WTC11 (cell line): Measurements from ENCODE around the gene MAP3K6. TPM values are rescaled to one million over a fixed set of nuclear protein-coding genes. Genes with fewer than 3 reads are reported as not detected.

ENCODE experiments used
- ATAC-seq: fragments of 200-7000 bp; cut with Tn5 transposase; 2 replicates; pipeline ENCODE4 v1.10.0; 2021; ENCODE audit warnings: mild to moderate bottlenecking, moderate library complexity
- CTCF ChIA-PET: fragments of 300-600 bp; sonication (Branson Sonifier 250); formaldehyde crosslinking; loops from one replicate; lab custom pipeline; 2021; ENCODE audit warnings: antibody characterized with exemption; lab: Charles Lee
- POLR2A ChIA-PET: fragments of 350-600 bp; sonication (Branson Sonifier 250); formaldehyde crosslinking; loops from one replicate; lab custom pipeline; 2021; ENCODE audit warnings: antibody characterized with exemption; lab: Charles Lee
- DNase-seq: peaks from one replicate; pipeline ENCODE4 v3.0.0; 2021; ENCODE audit warnings: low spot score
- H3K27ac Mint-ChIP-seq: 2 replicates; pipeline ENCODE4 v1.8.0; 2021; ENCODE audit warnings: mixed read lengths
- H3K27me3 Mint-ChIP-seq: 2 replicates; pipeline ENCODE4 v1.8.0; 2021; ENCODE audit warnings: low read depth, mild to moderate bottlenecking, moderate library complexity, mixed read lengths
- H3K36me3 Mint-ChIP-seq: 2 replicates; pipeline ENCODE4 v1.8.0; 2021; ENCODE audit warnings: mixed read lengths
- H3K4me1 Mint-ChIP-seq: 2 replicates; pipeline ENCODE4 v1.8.0; 2022; ENCODE audit warnings: mixed read lengths
- H3K4me3 Mint-ChIP-seq: 2 replicates; pipeline ENCODE4 v1.8.0; 2021; ENCODE audit warnings: mild to moderate bottlenecking, moderate library complexity, mixed read lengths
- H3K9me3 Mint-ChIP-seq: 2 replicates; pipeline ENCODE4 v1.8.0; 2021; ENCODE audit warnings: mixed read lengths
- AFF4 ChIP-seq: sonication (generic); formaldehyde crosslinking; IDR thresholded peaks from 2 replicates; pipeline ENCODE4 v1.8.1; 2023; ENCODE audit warnings: mild to moderate bottlenecking, missing genetic modification reagents, borderline replicate concordance
- ESRRA ChIP-seq: sonication (generic); formaldehyde crosslinking; IDR thresholded peaks from 2 replicates; pipeline ENCODE4 v1.8.1; 2022; ENCODE audit warnings: mild to moderate bottlenecking, missing genetic modification reagents, borderline replicate concordance
- FOXK1 ChIP-seq: sonication (generic); formaldehyde crosslinking; IDR thresholded peaks from 2 replicates; pipeline ENCODE4 v1.8.0; 2022; ENCODE audit warnings: mild to moderate bottlenecking, moderate library complexity, missing genetic modification reagents
- GABPB1 ChIP-seq: sonication (generic); formaldehyde crosslinking; IDR thresholded peaks from 2 replicates; pipeline ENCODE4 v1.8.1; 2023; ENCODE audit warnings: mild to moderate bottlenecking, missing genetic modification reagents
- IRF1 ChIP-seq: sonication (generic); formaldehyde crosslinking; IDR thresholded peaks from 2 replicates; pipeline ENCODE4 v1.8.0; 2023; ENCODE audit warnings: missing genetic modification reagents
- NFATC4 ChIP-seq: fragments of 250-450 bp; sonication (Bioruptor Pico); IDR thresholded peaks from 2 replicates; pipeline ENCODE4 v1.9.0; 2021; ENCODE audit warnings: mild to moderate bottlenecking
- NFYB ChIP-seq: sonication (generic); formaldehyde crosslinking; conservative IDR thresholded peaks from 2 replicates; pipeline ENCODE4 v1.8.0; 2022; ENCODE audit warnings: low read depth, missing genetic modification reagents
- NR3C1 ChIP-seq: sonication (generic); formaldehyde crosslinking; conservative IDR thresholded peaks from 2 replicates; pipeline ENCODE4 v1.8.1; 2023; ENCODE audit warnings: low read depth, mild to moderate bottlenecking, missing genetic modification reagents
- RELA ChIP-seq: sonication (generic); formaldehyde crosslinking; IDR thresholded peaks from 2 replicates; pipeline ENCODE4 v1.8.1; 2022; ENCODE audit warnings: missing genetic modification reagents, mild to moderate bottlenecking, borderline replicate concordance
- SP1 ChIP-seq: sonication (generic); formaldehyde crosslinking; conservative IDR thresholded peaks from 2 replicates; pipeline ENCODE4 v1.8.1; 2022; ENCODE audit warnings: missing genetic modification reagents
- TCF7 ChIP-seq: sonication (generic); formaldehyde crosslinking; IDR thresholded peaks from 2 replicates; pipeline ENCODE4 v1.8.0; 2022; ENCODE audit warnings: mild to moderate bottlenecking, low read depth, missing genetic modification reagents, moderate library complexity
- ZMAT4 ChIP-seq: fragments of 250-450 bp; sonication (Bioruptor Pico); IDR thresholded peaks from 2 replicates; pipeline ENCODE4 v1.9.0; 2021; ENCODE audit warnings: mild to moderate bottlenecking
- ZNF121 ChIP-seq: sonication (generic); formaldehyde crosslinking; IDR thresholded peaks from 2 replicates; pipeline ENCODE4 v1.8.0; 2023; ENCODE audit warnings: missing genetic modification reagents
- ZNF219 ChIP-seq: sonication (generic); formaldehyde crosslinking; IDR thresholded peaks from 2 replicates; pipeline ENCODE4 v1.8.0; 2023; ENCODE audit warnings: missing genetic modification reagents, mild to moderate bottlenecking, borderline replicate concordance
- ZNF416 ChIP-seq: fragments of 250-450 bp; sonication (Bioruptor Pico); IDR thresholded peaks from 2 replicates; pipeline ENCODE4 v1.9.0; 2021; ENCODE audit warnings: mild to moderate bottlenecking, inconsistent platforms
- ZNF425 ChIP-seq: fragments of 250-450 bp; sonication (Bioruptor Pico); conservative IDR thresholded peaks from 2 replicates; pipeline ENCODE4 v1.9.0; 2021; ENCODE audit warnings: mild to moderate bottlenecking
- ZSCAN18 ChIP-seq: fragments of 250-450 bp; sonication (Bioruptor Pico); IDR thresholded peaks from 2 replicates; pipeline ENCODE4 v2.1.2; 2022; ENCODE audit warnings: mild to moderate bottlenecking, moderate library complexity
- total RNA-seq: library from RNA; stranded (reverse); gene quantifications from 3 replicates; pipeline ENCODE4 v1.2.3, GENCODE V29; 2021

The MAP3K6 gene
- total RNA-seq, 1 experiment from 2014 or later, result 15.0 TPM

- DNase-seq (no peak), ATAC-seq (no peak)
- H3K36me3 Mint-ChIP-seq, result no peaks in the 10 kb centered on the region
- ChIA-PET POLR2A (interaction anchor here (1.0 to 1.1 kb wide), 2 partner anchors 32 to 385 kb away, joined by 3 to 4 read pairs; no protein-coding TSS in a partner anchor), CTCF (interaction anchor here (0.7 to 6.5 kb wide), 23 partner anchors 8 to 272 kb away, joined by 3 to 150 read pairs (median 6); partner anchors contain the start of genes AHDC1, CD164L2 and MAP3K6)
- H3K27ac Mint-ChIP-seq, result no peak overlapping the region
- TF ChIP-seq NFATC4 (CRISPR knock-in tag) (no peak), ZNF121 (CRISPR knock-in tag) (0 out of 2 replicates have a peak, but pooled peaks have one; percentile 30)
- no peaks in the 10 kb centered on the region; the same call in 1 of the 2 replicates for H3K27me3 Mint-ChIP-seq
- H3K4me1 Mint-ChIP-seq, result peaks cover 41% of the 10 kb centered on the region
- H3K4me3 Mint-ChIP-seq, result no peak overlapping the region
- no peaks in the 10 kb centered on the region for H3K9me3 Mint-ChIP-seq
Measured at GRCh38 chr1:27397749-27398148, 31.0 kb upstream of the MAP3K6 start.

GRCh38 chr1:27397110-27397509, 30.3 kb upstream of the MAP3K6 start:
- no peaks in the 10 kb centered on the region for H3K9me3 Mint-ChIP-seq
- H3K27ac Mint-ChIP-seq, result peak overlapping the region; percentile 70
- TF ChIP-seq TCF7 (CRISPR knock-in tag) (no peak), NFYB (CRISPR knock-in tag) (no peak), IRF1 (CRISPR knock-in tag) (no peak), FOXK1 (CRISPR knock-in tag) (no peak), ZSCAN18 (CRISPR knock-in tag) (no peak), ESRRA (CRISPR knock-in tag) (no peak), ZNF416 (no peak), AFF4 (CRISPR knock-in tag) (no peak), ZNF121 (CRISPR knock-in tag) (no peak), RELA (no peak), ZNF425 (CRISPR knock-in tag) (no peak), SP1 (no peak), ZMAT4 (CRISPR knock-in tag) (no peak), ZNF219 (CRISPR knock-in tag) (no peak), GABPB1 (CRISPR knock-in tag) (no peak), NR3C1 (no peak)
- ChIA-PET CTCF (interaction anchor here (0.5 to 6.5 kb wide), 29 partner anchors 9 to 840 kb away, joined by 3 to 150 read pairs (median 5); partner anchors contain the start of genes AHDC1, CD164L2 and MAP3K6), POLR2A (interaction anchor here (1.0 kb wide), 1 partner anchor 31 kb away, joined by 4 read pairs; no protein-coding TSS in a partner anchor)
- peaks cover 37% of the 10 kb centered on the region for H3K4me1 Mint-ChIP-seq
- no peak overlapping the region for H3K4me3 Mint-ChIP-seq
- no peaks in the 10 kb centered on the region; the same call in 1 of the 2 replicates for H3K27me3 Mint-ChIP-seq
- H3K36me3 Mint-ChIP-seq, result no peaks in the 10 kb centered on the region
- DNase-seq (no peak), ATAC-seq (no peak)
